GM21528 (cell line): ENCODE results near the gene LEFTY1.
A peak's percentile ranks its signal among the peaks of the same experiment; 100 is the strongest.
"Not testable (repeated sequence)": the region's sequence is repeated elsewhere in the genome, so short reads cannot be mapped to it uniquely, and the experiment has no call there.

Experiments used
- ATAC-seq: cut with Tn5 transposase; IDR thresholded peaks from one replicate; pipeline ENCODE4 v1.9.1; 2021; ENCODE audit warnings: mild to moderate bottlenecking, moderate library complexity; ENCODE audit not compliant: unreplicated experiment, low FRiP score

LEFTY1 gene

GRCh38 chr1:225888898-225889601 lies at the start of gene LEFTY1:
Gene LEFTY1, minus strand, starts transcription at chr1:225889146. Its CDS starts 80 bp downstream, at chr1:225889066.
- ATAC-seq: no peak

- ATAC-seq: no peak
Observed at GRCh38 chr1:225937048-225937968, 48.4 kb upstream of the LEFTY1 start.

GRCh38 chr1:225936523-225936922 lies 47.6 kb upstream of the LEFTY1 start:
- ATAC-seq: no peak

GRCh38 chr1:225936086-225936485 lies 47.1 kb upstream of the LEFTY1 start:
- not testable (repeated sequence) for ATAC-seq

GRCh38 chr1:225934711-225935110 lies 45.8 kb upstream of the LEFTY1 start:
- ATAC-seq: no peak

GRCh38 chr1:225933072-225933471 lies 44.1 kb upstream of the LEFTY1 start:
- no peak for ATAC-seq

GRCh38 chr1:225931270-225932136 lies 42.6 kb upstream of the LEFTY1 start:
- ATAC-seq: no peak

- no peak for ATAC-seq
Observed at GRCh38 chr1:225930566-225930965, 41.6 kb upstream of the LEFTY1 start.

GRCh38 chr1:225929462-225929861 lies 40.5 kb upstream of the LEFTY1 start:
- ATAC-seq: not testable (repeated sequence)

- no peak for ATAC-seq
Observed at GRCh38 chr1:225928186-225929175, 39.5 kb upstream of the LEFTY1 start.

GRCh38 chr1:225926551-225927113 lies 37.7 kb upstream of the LEFTY1 start:
- no peak for ATAC-seq

GRCh38 chr1:225923692-225924555 lies 35.0 kb upstream of the LEFTY1 start, which contains the start of gene PYCR2:
Gene PYCR2, minus strand, starts transcription at chr1:225924250. Its CDS starts 140 bp downstream, at chr1:225924110.
- peak; percentile 98 for ATAC-seq

GRCh38 chr1:225923381-225923691 lies 34.4 kb upstream of the LEFTY1 start:
- no peak for ATAC-seq

- no peak for ATAC-seq
Observed at GRCh38 chr1:225921734-225922709, 33.1 kb upstream of the LEFTY1 start.

GRCh38 chr1:225919906-225920305 lies 31.0 kb upstream of the LEFTY1 start:
- no peak for ATAC-seq

- no peak for ATAC-seq
Observed at GRCh38 chr1:225918280-225918679, 29.3 kb upstream of the LEFTY1 start.

- no peak for ATAC-seq
Observed at GRCh38 chr1:225917536-225917935, 28.6 kb upstream of the LEFTY1 start.
